Smooth muscle cell (in vitro differentiated cells): ENCODE results near the gene LDLRAD4. TPM values are rescaled to one million over a fixed set of nuclear protein-coding genes. Genes with fewer than 3 reads are reported as not detected.

Source experiments
- DNase-seq: peaks from one replicate; lab custom pipeline; 2025; ENCODE audit not compliant: unreplicated experiment; lab: John Stamatoyannopoulos, UW
- H2AFZ ChIP-seq: fragments of 200-600 bp; sonication (generic); 2 replicates; pipeline ENCODE4 v1.6.0; 2016; ENCODE audit warnings: antibody characterized with exemption, low read depth, mild to moderate bottlenecking
- H3F3A ChIP-seq: fragments of 200-600 bp; sonication (generic); 2 replicates; pipeline ENCODE4 v1.6.0; 2017; ENCODE audit warnings: antibody characterized with exemption, low read depth
- H3K27ac ChIP-seq: fragments of 200-600 bp; sonication (generic); 2 replicates; pipeline ENCODE4 v1.5.1; 2016; ENCODE audit warnings: low read depth, mild to moderate bottlenecking
- H3K27me3 ChIP-seq: fragments of 200-600 bp; sonication (generic); 2 replicates; pipeline ENCODE4 v1.6.1; 2016; ENCODE audit warnings: low read depth, mild to moderate bottlenecking
- H3K36me3 ChIP-seq: fragments of 200-600 bp; sonication (generic); 2 replicates; pipeline ENCODE4 v1.5.1; 2016; ENCODE audit warnings: low read depth
- H3K4me1 ChIP-seq: fragments of 200-600 bp; sonication (generic); 2 replicates; pipeline ENCODE4 v1.5.1; 2016; ENCODE audit warnings: low read depth
- H3K4me2 ChIP-seq: fragments of 200-600 bp; sonication (generic); 2 replicates; pipeline ENCODE4 v1.6.0; 2016; ENCODE audit warnings: mild to moderate bottlenecking
- H3K4me3 ChIP-seq: fragments of 200-600 bp; sonication (generic); 2 replicates; pipeline ENCODE4 v1.5.1; 2016; ENCODE audit warnings: mild to moderate bottlenecking
- H3K79me2 ChIP-seq: fragments of 200-600 bp; sonication (generic); 2 replicates; pipeline ENCODE4 v1.6.0; 2016; ENCODE audit warnings: low read depth, mild to moderate bottlenecking
- H3K9ac ChIP-seq: fragments of 200-600 bp; sonication (generic); 2 replicates; pipeline ENCODE4 v1.6.0; 2016; ENCODE audit warnings: low read depth
- H3K9me3 ChIP-seq: fragments of 200-600 bp; sonication (generic); replicated peaks from 2 replicates; pipeline ENCODE4 v1.5.1; 2016; ENCODE audit warnings: low read depth
- H4K20me1 ChIP-seq: fragments of 200-600 bp; sonication (generic); 2 replicates; pipeline ENCODE4 v1.6.0; 2016; ENCODE audit warnings: low read depth
- CTCF ChIP-seq: fragments of 200-600 bp; sonication (generic); IDR thresholded peaks from 2 replicates; pipeline ENCODE4 v1.5.1; 2017; ENCODE audit warnings: borderline replicate concordance, mild to moderate bottlenecking, antibody characterized with exemption; ENCODE audit not compliant: insufficient read depth, poor library complexity, severe bottlenecking
- WGBS: methylation state at CpG from one replicate; pipeline ENCODE4 v1.1.7; 2016; ENCODE audit warnings: low lambda C conversion rate; 5-methylcytosine and 5-hydroxymethylcytosine counted together
- polyA plus RNA-seq: library from polyadenylated mRNA; unstranded; fragments of >200 nt; fragmentation: Nextera tagmentation; extraction: Ambion mirVana; gene quantifications from 2 replicates; pipeline ENCODE4 v1.2.1, GENCODE V29; 2016
- total RNA-seq: library from RNA; depleted of rRNA; stranded (reverse); fragments of >200 nt; gene quantifications from 2 replicates; pipeline ENCODE4 v1.2.3, GENCODE V29; 2014

LDLRAD4 gene
- total and polyA plus RNA-seq, 2 experiments from 2014 or later: 36.2 to 48.3 TPM

- no peak for TF ChIP-seq CTCF
- H3K36me3 ChIP-seq: no peaks in the 10 kb centered on the region
- H3K79me2 ChIP-seq: peaks cover 22% of the 10 kb centered on the region
- H3F3A ChIP-seq: peaks cover 33% of the 10 kb centered on the region
- H3K4me2 ChIP-seq: peak overlapping the region; percentile 47
- H2AFZ ChIP-seq: no peak overlapping the region
- WGBS: 31% methylated on average over 8 of the region's 8 CpGs
- H3K27ac ChIP-seq: peak overlapping the region; percentile 90
- H3K4me1 ChIP-seq: peaks cover 12% of the 10 kb centered on the region
- peaks cover 13% of the 10 kb centered on the region for H4K20me1 ChIP-seq
- H3K27me3 ChIP-seq: no peaks in the 10 kb centered on the region
- no peak overlapping the region for H3K4me3 ChIP-seq
- H3K9me3 ChIP-seq: no peaks in the 10 kb centered on the region
- DNase-seq: no peak
- peak overlapping the region; percentile 17 for H3K9ac ChIP-seq
Measured at GRCh38 chr18:13289481-13290205, 71.1 kb downstream of the LDLRAD4 start.

- no peak for DNase-seq
Measured at GRCh38 chr18:13290856-13291271, 72.3 kb downstream of the LDLRAD4 start.

GRCh38 chr18:13291299-13291698, 72.7 kb downstream of the LDLRAD4 start:
- Histone ChIP-seq H3K4me2 (no peak overlapping the region), H3K27ac (peak overlapping the region; percentile 90), H3K36me3 (no peaks in the 10 kb centered on the region), H4K20me1 (peaks cover 15% of the 10 kb centered on the region), H3K27me3 (no peaks in the 10 kb centered on the region), H3K4me1 (peaks cover 12% of the 10 kb centered on the region), H3K79me2 (peaks cover 21% of the 10 kb centered on the region), H3K9ac (no peak overlapping the region), H2AFZ (no peak overlapping the region), H3K9me3 (no peaks in the 10 kb centered on the region), H3K4me3 (no peak overlapping the region), H3F3A (peaks cover 33% of the 10 kb centered on the region)
- WGBS: 89% methylated on average over 8 of the region's 8 CpGs
- TF ChIP-seq CTCF: no peak
- no peak for DNase-seq

More at GRCh38 chr18:13290856-13291271, 72.3 kb downstream of the LDLRAD4 start:
- Histone ChIP-seq H3K9me3 (no peaks in the 10 kb centered on the region), H4K20me1 (peaks cover 13% of the 10 kb centered on the region), H3K9ac (no peak overlapping the region), H3K4me2 (peak overlapping the region; percentile 47), H3K36me3 (no peaks in the 10 kb centered on the region), H2AFZ (no peak overlapping the region), H3K79me2 (peaks cover 22% of the 10 kb centered on the region), H3K27ac (peak overlapping the region; percentile 90), H3F3A (peaks cover 33% of the 10 kb centered on the region), H3K4me3 (no peak overlapping the region), H3K4me1 (peaks cover 12% of the 10 kb centered on the region), H3K27me3 (no peaks in the 10 kb centered on the region)
- no peak for TF ChIP-seq CTCF
- 29% methylated on average over 7 of the region's 7 CpGs for WGBS
